Esophagus squamous epithelium (tissue), 4 donors: Measurements from ENCODE around the gene RNF123.

ENCODE experiments used
- CTCF ChIP-seq, 6 experiments: fragments of 450-650 bp in 4 of 6; fragments of 200-600 bp in 2 of 6; sonication (generic) in 2 of 6; IDR thresholded peaks; one replicate each; pipeline ENCODE4 v1.5.1; 2016 to 2019; ENCODE audit warnings: antibody characterized with exemption in 6 of 6, mild to moderate bottlenecking in 4 of 6, moderate library complexity in 4 of 6
- POLR2A ChIP-seq, 4 donors: fragments of 450-650 bp; IDR thresholded peaks; one replicate each; pipeline ENCODE4 v1.6.1; 2017; ENCODE audit warnings: antibody characterized with exemption in 4 of 4, mild to moderate bottlenecking in 4 of 4, moderate library complexity in 3 of 4

GRCh38 chr3:49717959-49718857 lies 28.9 kb downstream of the RNF123 start:
- no peak for TF ChIP-seq CTCF (IDR thresholded peaks at IDR 0.05)
- TF ChIP-seq POLR2A (IDR thresholded peaks at IDR 0.05): no peak
